HUDEP-2 (cell line): Measurements from ENCODE around the gene RSU1.

Experiments
- DNase-seq, 76 experiments: peaks; one replicate each; lab custom pipeline; 2025; ENCODE audit not compliant: unreplicated experiment in 76 of 76; lab: John Stamatoyannopoulos, UW

Gene RSU1

DNA sequence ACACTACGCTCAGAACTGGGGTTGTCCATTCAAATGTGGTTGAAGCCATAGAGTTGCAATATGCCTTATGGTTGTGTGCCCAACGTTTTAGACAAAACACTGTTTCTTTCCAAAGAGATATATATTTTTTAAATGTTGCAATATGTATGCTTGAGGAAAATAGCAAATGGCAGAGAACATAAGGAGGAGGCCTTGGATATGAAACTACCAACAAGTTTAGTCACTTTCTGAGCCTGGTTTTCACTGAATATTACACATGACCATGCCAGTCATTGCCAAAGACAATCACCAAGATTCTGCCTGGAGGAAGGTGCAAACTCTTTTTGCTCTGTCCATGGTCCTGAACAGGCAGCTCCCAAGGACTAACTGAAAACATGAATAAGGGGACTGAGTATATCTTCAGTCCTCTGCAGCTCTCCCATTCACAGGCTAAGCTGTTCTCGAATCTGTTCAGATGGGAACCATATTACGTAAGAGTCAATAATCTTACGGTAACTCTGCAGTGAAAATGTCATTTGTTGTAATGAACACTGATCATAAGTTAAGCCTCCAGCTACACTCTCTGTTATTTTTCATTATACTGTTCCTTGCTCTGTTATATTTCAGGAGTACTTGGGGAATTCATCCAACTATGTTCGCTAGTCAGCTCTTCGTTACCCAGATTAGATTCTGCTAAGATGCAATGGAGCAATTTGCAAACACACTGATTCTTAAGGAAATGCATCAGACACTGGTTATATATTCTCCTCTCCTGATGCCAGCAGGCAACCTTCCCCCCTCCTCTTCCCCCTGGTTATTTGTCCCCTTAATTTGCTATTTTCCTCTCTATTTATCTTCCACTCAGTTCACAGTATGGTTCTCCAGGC is 204.9 kb downstream of the RSU1 start:
- DNase-seq = peak in 36 of 76 experiments; percentile 1 to 56 (median 6)

GRCh38 chr10:16611037-16611436 is 206.2 kb downstream of the RSU1 start:
- peak in 1 of 76 experiments; percentile 1 for DNase-seq

- no peak for DNase-seq
These were observed 208.0 kb downstream of the RSU1 start for GRCh38 chr10:16609211-16609610.

GRCh38 chr10:16606923-16607322 is 210.3 kb downstream of the RSU1 start:
- no peak for DNase-seq

GRCh38 chr10:16606421-16606820 is 210.8 kb downstream of the RSU1 start:
- DNase-seq = no peak

DNA sequence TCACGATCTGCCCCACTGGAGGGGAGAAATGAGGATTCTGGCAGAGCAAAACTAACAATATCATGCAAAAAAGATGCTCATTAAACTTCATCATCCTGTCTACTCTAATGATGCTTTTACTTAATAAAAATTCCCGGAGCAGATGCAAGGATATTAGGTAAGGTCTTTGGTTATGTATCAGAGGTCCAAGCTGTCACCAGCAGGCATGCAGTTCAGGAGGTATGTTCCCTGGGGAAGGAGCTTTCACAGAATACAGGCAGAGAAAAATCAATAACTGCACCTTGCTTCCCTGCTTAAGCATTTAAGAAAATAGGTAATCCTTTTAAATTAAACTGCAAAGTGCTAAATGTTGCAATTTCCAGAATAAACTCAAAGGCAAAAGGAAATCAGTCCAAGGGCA is 213.9 kb downstream of the RSU1 start:
- no peak for DNase-seq

DNA sequence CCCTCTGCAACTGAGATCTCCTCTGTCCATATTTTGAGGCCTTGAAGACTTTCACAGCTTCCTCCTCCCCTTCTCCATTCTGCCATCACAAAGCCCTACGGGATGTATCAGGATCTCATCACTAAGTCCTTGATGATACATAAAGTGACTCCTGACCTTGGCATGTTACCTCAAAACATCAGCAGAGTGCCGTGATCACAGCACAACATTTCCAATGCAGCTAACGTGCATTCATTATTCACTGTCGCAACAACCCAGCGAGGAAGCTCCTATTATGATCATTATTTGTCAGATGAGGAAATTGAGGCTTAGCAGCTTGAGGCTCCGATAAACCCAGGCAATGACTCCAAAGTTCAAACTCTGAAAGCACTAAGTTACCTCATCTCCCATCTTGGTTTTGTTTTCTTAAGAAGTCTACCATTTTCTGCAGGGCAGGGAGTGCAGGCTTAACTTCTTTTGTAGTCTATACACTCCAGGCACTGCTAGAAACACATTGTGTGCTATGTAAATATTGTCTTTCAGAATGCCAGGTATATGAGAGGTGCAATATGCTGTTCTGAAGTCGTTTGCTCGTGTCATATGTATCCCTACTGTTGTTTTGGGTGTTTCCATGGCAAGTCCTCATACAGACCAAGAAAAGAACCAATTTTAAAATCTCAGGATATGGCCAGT is 215.0 kb downstream of the RSU1 start:
- no peak for DNase-seq

GRCh38 chr10:16599662-16600061 is 217.6 kb downstream of the RSU1 start:
- no peak for DNase-seq

- DNase-seq = no peak
These were observed 219.6 kb downstream of the RSU1 start for GRCh38 chr10:16597656-16598055.

DNA sequence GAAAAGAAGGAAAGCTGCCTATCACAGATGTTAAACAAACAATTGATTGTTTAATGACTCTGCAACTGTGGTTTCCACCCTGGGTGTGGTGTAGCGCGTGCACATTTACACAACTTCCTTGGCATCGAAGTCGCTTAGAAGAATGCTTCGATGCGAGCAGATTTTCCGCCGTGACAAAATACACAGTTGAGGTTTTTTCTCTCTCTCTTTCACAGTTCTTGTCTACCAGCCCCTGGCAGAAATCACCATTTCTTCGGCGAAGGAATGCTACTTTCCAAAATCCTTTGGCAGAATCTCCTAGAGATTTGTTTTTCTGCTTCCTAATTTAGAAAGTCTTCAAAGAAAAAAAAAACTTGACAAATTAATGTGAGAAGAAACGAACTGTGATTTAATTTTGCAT is 224.8 kb downstream of the RSU1 start:
- no peak for DNase-seq

- no peak for DNase-seq
These were observed 230.7 kb downstream of the RSU1 start for GRCh38 chr10:16586358-16587138.

DNA sequence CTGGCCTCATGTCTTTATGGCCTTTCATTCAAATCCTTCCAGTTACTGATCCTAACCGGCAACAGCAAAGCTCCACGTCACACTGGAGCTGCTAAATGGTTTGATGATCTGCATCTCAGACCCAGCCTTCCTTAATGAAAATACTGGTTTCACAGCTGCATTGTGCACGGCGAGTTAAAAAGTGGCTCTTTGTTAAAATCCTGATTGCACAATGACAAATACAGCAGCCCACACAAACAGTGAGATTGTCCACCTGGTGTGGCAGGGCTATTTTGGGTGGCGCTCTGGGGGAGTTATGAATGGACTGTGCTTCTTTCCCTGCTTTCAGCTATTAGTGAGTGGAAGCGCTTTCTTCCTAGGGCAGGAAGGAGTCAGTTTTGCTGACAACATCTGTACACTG is 232.1 kb downstream of the RSU1 start:
- DNase-seq = no peak

DNA sequence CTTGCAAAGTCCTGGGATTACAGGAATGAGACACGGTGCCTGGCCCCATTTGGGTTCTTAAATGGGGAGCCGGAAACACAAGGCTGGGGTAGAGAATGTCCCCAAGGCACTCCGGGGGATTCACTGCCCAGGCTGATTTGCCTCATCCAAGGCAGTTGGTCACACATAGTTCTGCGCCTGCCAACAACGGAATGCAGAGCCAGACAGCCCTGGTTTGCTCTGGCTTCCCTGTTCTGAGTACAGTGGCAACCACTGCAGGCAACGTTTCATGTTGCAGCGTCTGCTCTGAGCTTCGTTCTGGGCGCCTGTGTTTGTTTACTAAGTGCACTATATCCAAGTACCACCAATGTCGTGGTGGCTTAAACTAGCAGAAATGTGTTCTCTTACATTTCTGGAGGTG is 233.8 kb downstream of the RSU1 start:
- no peak for DNase-seq

GRCh38 chr10:16581202-16581601 is 236.0 kb downstream of the RSU1 start:
- peak in 2 of 76 experiments; percentile 1 to 2 for DNase-seq

GRCh38 chr10:16570731-16571130 is 246.5 kb downstream of the RSU1 start:
- DNase-seq = no peak

DNA sequence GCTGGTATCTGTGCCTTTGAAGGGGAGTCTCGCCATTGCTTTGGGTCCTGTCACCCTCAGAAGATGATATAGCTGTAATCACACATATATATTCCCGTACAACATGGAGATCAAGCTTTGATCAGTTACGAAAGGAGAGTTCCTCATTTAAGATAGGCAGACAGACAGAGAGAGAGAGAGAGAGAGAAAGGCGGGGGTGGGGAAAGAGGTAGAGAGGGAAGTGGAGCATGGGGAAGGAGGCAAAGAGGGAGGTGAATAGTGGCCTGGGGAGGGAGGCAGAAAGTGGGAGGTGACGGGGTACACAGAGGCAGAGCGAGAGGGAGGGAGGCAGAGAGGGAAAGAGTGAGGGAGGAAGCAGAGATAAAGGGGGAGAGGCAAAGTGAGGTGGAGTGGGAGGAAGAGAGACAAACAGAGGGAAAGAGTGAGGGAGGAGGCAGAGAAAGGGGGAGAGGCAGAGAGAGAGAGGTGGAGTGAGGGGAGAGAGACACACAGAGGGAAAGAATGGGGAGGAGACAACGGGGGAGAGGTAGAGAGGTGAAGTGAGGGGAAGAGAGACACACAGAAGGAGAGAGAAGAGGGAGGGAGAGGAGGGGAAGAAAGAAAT is 250.9 kb downstream of the RSU1 start:
- DNase-seq = no peak

- no peak for DNase-seq
These were observed 251.6 kb downstream of the RSU1 start for GRCh38 chr10:16565604-16566003.

- DNase-seq = no peak
These were observed 254.3 kb downstream of the RSU1 start for GRCh38 chr10:16562891-16563290.

- DNase-seq = no peak
These were observed 257.9 kb downstream of the RSU1 start for GRCh38 chr10:16559236-16559773.

- DNase-seq = no peak
These were observed 269.3 kb downstream of the RSU1 start for GRCh38 chr10:16547973-16548372.
